ENCODE results near the gene UBE2J2. TPM values are rescaled to one million over a fixed set of nuclear protein-coding genes. Genes with fewer than 3 reads are reported as not detected.

The UBE2J2 gene
- total and polyA plus RNA-seq, 2 of the 13 experiments (the other 11 are each of a cell fraction or from before 2014, with no cell fraction given), result 25.4 to 29.4 TPM

GRCh38 chr1:1228596-1229321 is 44.9 kb downstream of the UBE2J2 start:
- Histone ChIP-seq H3K4me1 (ENCODE audit: insufficient read depth, low read length) (peaks cover 30% of the 10 kb centered on the region), H3K36me3 (replicated peaks in 1 of 2; ENCODE audit: control insufficient read depth in 1 of 2, insufficient read depth in 2 of 2, low read length in 2 of 2) (peaks cover 16 to 44% of the 10 kb centered on the region in 2 experiments), H2AFZ (ENCODE audit: low read length) (no peak overlapping the region), H3K27me3 (ENCODE audit: control insufficient read depth in 1 of 2, insufficient read depth in 2 of 2, low read length in 2 of 2) (no peaks in the 10 kb centered on the region; a peak in 1 of 5 replicates), H3K9ac (ENCODE audit: insufficient read depth, low read depth, low read length) (no peak overlapping the region), H3K4me3 (replicated peaks in 1 of 3; ENCODE audit: insufficient read depth in 1 of 3, low read depth in 2 of 3, low read length in 3 of 3) (no peak overlapping the region), H3K27ac (ENCODE audit: extremely low read length, insufficient read depth, low read length) (no peak overlapping the region), H3K4me2 (ENCODE audit: low read depth, low read length) (no peak overlapping the region), H4K20me1 (ENCODE audit: insufficient read depth, low read length) (0 out of 2 replicates have a peak, but pooled peaks cover 7% of the 10 kb centered on the region), H3K9me3 (ENCODE audit: low read length) (no peaks in the 10 kb centered on the region), H3K79me2 (ENCODE audit: insufficient read depth, low read length) (peaks cover 53% of the 10 kb centered on the region)
- intact Hi-C loops (cut with micrococcal nuclease; ENCODE audit: unreplicated experiment) (no loop called here), in situ Hi-C loops (cut with HindIII; ENCODE audit: extremely low pct_ligation_motif_present, low pct_unique_long_range_greater_than_20kb) (no loop called here)
- no TSS peak for BruUV-seq (replicated peaks)
- ChIA-PET POLR2A (interaction anchor here (1.1 kb wide), 1 partner anchor 98 kb away, joined by 3 read pairs; no protein-coding TSS in a partner anchor), CTCF (ENCODE audit: low intra/inter-chr PET ratio, low total read pairs) (no interaction called here)
- TF ChIP-seq, protein P1, sequence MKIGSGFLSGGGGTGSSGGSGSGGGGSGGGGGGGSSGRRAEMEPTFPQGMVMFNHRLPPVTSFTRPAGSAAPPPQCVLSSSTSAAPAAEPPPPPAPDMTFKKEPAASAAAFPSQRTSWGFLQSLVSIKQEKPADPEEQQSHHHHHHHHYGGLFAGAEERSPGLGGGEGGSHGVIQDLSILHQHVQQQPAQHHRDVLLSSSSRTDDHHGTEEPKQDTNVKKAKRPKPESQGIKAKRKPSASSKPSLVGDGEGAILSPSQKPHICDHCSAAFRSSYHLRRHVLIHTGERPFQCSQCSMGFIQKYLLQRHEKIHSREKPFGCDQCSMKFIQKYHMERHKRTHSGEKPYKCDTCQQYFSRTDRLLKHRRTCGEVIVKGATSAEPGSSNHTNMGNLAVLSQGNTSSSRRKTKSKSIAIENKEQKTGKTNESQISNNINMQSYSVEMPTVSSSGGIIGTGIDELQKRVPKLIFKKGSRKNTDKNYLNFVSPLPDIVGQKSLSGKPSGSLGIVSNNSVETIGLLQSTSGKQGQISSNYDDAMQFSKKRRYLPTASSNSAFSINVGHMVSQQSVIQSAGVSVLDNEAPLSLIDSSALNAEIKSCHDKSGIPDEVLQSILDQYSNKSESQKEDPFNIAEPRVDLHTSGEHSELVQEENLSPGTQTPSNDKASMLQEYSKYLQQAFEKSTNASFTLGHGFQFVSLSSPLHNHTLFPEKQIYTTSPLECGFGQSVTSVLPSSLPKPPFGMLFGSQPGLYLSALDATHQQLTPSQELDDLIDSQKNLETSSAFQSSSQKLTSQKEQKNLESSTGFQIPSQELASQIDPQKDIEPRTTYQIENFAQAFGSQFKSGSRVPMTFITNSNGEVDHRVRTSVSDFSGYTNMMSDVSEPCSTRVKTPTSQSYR (CRISPR knock-in tag; IDR thresholded peaks at IDR 0.05; ENCODE audit: borderline replicate concordance), result no peak
- TF ChIP-seq ZNF484 (CRISPR knock-in tag; IDR thresholded peaks at IDR 0.05; ENCODE audit: borderline replicate concordance, low read depth) (no peak), RFXAP (CRISPR knock-in tag; IDR thresholded peaks at IDR 0.05; ENCODE audit: borderline replicate concordance) (no peak), YEATS2 (CRISPR knock-in tag; IDR thresholded peaks at IDR 0.05; ENCODE audit: borderline replicate concordance) (no peak), FOSL2 (CRISPR knock-in tag; IDR thresholded peaks at IDR 0.05) (no peak), ZNF704 (CRISPR knock-in tag; IDR thresholded peaks at IDR 0.05; ENCODE audit: borderline replicate concordance) (no peak), TBP (CRISPR knock-in tag; IDR thresholded peaks at IDR 0.05) (no peak), FOXA3 (CRISPR knock-in tag; IDR thresholded peaks at IDR 0.05) (no peak), HNF4A (CRISPR knock-in tag; IDR thresholded peaks at IDR 0.05) (no peak), ZNF329 (CRISPR knock-in tag; IDR thresholded peaks at IDR 0.05; ENCODE audit: low read depth) (no peak)
- TF ChIP-seq, protein P2, sequence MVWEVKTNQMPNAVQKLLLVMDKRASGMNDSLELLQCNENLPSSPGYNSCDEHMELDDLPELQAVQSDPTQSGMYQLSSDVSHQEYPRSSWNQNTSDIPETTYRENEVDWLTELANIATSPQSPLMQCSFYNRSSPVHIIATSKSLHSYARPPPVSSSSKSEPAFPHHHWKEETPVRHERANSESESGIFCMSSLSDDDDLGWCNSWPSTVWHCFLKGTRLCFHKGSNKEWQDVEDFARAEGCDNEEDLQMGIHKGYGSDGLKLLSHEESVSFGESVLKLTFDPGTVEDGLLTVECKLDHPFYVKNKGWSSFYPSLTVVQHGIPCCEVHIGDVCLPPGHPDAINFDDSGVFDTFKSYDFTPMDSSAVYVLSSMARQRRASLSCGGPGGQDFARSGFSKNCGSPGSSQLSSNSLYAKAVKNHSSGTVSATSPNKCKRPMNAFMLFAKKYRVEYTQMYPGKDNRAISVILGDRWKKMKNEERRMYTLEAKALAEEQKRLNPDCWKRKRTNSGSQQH (CRISPR knock-in tag; IDR thresholded peaks at IDR 0.05; ENCODE audit: low read depth), result no peak
- FAIRE-seq (no peak), ATAC-seq (no peak), DNase-seq (ENCODE audit: low spot score) (no peak)
- WGBS (ENCODE audit: low lambda C conversion rate), result 98% methylated on average over 24 of the region's 28 CpGs

All from HepG2 (cell line).